KMS-11 (cell line): ENCODE data around the gene ARFGEF3.

ENCODE experiments used
- H2AFZ ChIP-seq: fragments of 200-600 bp; sonication (generic); 2 replicates; pipeline ENCODE4 v1.6.1; 2016; ENCODE audit warnings: antibody characterized with exemption, mixed run types, low read depth
- H3K27ac ChIP-seq: fragments of 200-600 bp; sonication (generic); 2 replicates; pipeline ENCODE4 v1.6.1; 2016; ENCODE audit warnings: mild to moderate bottlenecking, mixed run types
- H3K27me3 ChIP-seq: fragments of 200-600 bp; sonication (generic); 2 replicates; pipeline ENCODE4 v1.6.1; 2017; ENCODE audit warnings: mild to moderate bottlenecking, low read depth, mixed run types, moderate library complexity; ENCODE audit not compliant: insufficient read depth
- H3K36me3 ChIP-seq: fragments of 200-600 bp; sonication (generic); 2 replicates; pipeline ENCODE4 v1.6.1; 2017; ENCODE audit warnings: mild to moderate bottlenecking, mixed run types; ENCODE audit not compliant: insufficient read depth
- H3K4me1 ChIP-seq: fragments of 200-600 bp; sonication (generic); 2 replicates; pipeline ENCODE4 v1.6.1; 2016; ENCODE audit warnings: mild to moderate bottlenecking, low read depth, mixed run types; ENCODE audit not compliant: poor library complexity, severe bottlenecking
- H3K4me2 ChIP-seq: fragments of 200-600 bp; sonication (generic); 2 replicates; pipeline ENCODE4 v1.7.0; 2016; ENCODE audit warnings: mild to moderate bottlenecking, mixed run types
- H3K4me3 ChIP-seq: fragments of 200-600 bp; sonication (generic); IDR thresholded peaks from 2 replicates; pipeline ENCODE4 v1.6.1; 2017; ENCODE audit warnings: low read depth, low read length, mixed read lengths; ENCODE audit not compliant: insufficient read depth
- H3K79me2 ChIP-seq: fragments of 200-600 bp; sonication (generic); 2 replicates; pipeline ENCODE4 v1.6.1; 2016; ENCODE audit warnings: low read depth, mixed run types; ENCODE audit not compliant: insufficient read depth
- H3K9ac ChIP-seq: fragments of 200-600 bp; sonication (generic); 2 replicates; pipeline ENCODE4 v1.6.1; 2016; ENCODE audit warnings: mild to moderate bottlenecking, mixed run types
- H4K20me1 ChIP-seq: fragments of 200-600 bp; sonication (generic); 2 replicates; pipeline ENCODE4 v1.6.1; 2016; ENCODE audit warnings: mild to moderate bottlenecking, mixed run types; ENCODE audit not compliant: insufficient read depth
- TF ChIP-seq, protein P1 (sequence below): fragments of 200-600 bp; sonication (generic); conservative IDR thresholded peaks from 2 replicates; pipeline ENCODE4 v1.6.1; 2017; ENCODE audit warnings: low read depth, mild to moderate bottlenecking, antibody characterized with exemption, low read length, moderate library complexity, mixed read lengths

Gene ARFGEF3

GRCh38 chr6:138218449-138218848, 56.7 kb downstream of the ARFGEF3 start, which contains the start of gene PBOV1:
Gene PBOV1 (minus strand): TSS chr6:138218491. CDS start chr6:138218395, 96 bp downstream.
- H3K79me2 ChIP-seq: no peaks in the 10 kb centered on the region
- no peaks in the 10 kb centered on the region for H3K27me3 ChIP-seq
- H3K36me3 ChIP-seq: no peaks in the 10 kb centered on the region
- no peak within 1 kb of the TSS for H3K4me2 ChIP-seq
- H3K27ac ChIP-seq: no peak within 1 kb of the TSS
- TF ChIP-seq, protein P1, sequence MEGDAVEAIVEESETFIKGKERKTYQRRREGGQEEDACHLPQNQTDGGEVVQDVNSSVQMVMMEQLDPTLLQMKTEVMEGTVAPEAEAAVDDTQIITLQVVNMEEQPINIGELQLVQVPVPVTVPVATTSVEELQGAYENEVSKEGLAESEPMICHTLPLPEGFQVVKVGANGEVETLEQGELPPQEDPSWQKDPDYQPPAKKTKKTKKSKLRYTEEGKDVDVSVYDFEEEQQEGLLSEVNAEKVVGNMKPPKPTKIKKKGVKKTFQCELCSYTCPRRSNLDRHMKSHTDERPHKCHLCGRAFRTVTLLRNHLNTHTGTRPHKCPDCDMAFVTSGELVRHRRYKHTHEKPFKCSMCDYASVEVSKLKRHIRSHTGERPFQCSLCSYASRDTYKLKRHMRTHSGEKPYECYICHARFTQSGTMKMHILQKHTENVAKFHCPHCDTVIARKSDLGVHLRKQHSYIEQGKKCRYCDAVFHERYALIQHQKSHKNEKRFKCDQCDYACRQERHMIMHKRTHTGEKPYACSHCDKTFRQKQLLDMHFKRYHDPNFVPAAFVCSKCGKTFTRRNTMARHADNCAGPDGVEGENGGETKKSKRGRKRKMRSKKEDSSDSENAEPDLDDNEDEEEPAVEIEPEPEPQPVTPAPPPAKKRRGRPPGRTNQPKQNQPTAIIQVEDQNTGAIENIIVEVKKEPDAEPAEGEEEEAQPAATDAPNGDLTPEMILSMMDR: no peak
- H4K20me1 ChIP-seq: no peaks in the 10 kb centered on the region
- no peak within 1 kb of the TSS for H3K9ac ChIP-seq
- H3K4me3 ChIP-seq: no peak within 1 kb of the TSS
- no peak within 1 kb of the TSS for H2AFZ ChIP-seq
- H3K4me1 ChIP-seq: no peaks in the 10 kb centered on the region

GRCh38 chr6:138219398-138219797, 57.7 kb downstream of the ARFGEF3 start:
- H3K4me3 ChIP-seq: no peak overlapping the region
- H4K20me1 ChIP-seq: no peaks in the 10 kb centered on the region
- H3K9ac ChIP-seq: no peak overlapping the region
- no peak overlapping the region for H3K27ac ChIP-seq
- H3K27me3 ChIP-seq: no peaks in the 10 kb centered on the region
- no peaks in the 10 kb centered on the region for H3K79me2 ChIP-seq
- no peaks in the 10 kb centered on the region for H3K4me1 ChIP-seq
- no peaks in the 10 kb centered on the region for H3K36me3 ChIP-seq
- no peak overlapping the region for H3K4me2 ChIP-seq
- TF ChIP-seq, protein P1: no peak
- H2AFZ ChIP-seq: no peak overlapping the region

DNA sequence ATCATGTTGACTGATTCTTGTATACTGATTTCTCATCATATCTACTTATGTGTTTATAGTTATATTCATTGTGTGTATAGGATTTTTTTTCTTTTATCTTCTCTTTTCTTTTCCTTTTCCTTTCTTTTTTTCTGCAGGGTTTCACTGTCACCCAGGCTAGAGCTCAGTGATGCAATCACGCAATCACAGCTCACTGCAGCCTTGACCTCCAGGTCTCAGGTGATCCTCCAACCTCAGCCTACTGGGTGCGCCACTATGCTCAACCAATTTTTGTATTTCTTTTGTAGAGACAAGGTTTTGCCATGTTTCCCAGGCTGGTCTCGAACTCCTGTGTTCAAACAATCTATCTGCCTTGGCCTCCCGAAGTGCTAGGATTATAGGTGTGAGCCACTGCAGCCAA, 58.2 kb downstream of the ARFGEF3 start:
- H3K27me3 ChIP-seq: no peaks in the 10 kb centered on the region
- no peak overlapping the region for H3K9ac ChIP-seq
- no peak overlapping the region for H3K27ac ChIP-seq
- H3K36me3 ChIP-seq: no peaks in the 10 kb centered on the region
- H3K4me3 ChIP-seq: no peak overlapping the region
- no peaks in the 10 kb centered on the region for H3K79me2 ChIP-seq
- H3K4me1 ChIP-seq: no peaks in the 10 kb centered on the region
- no peaks in the 10 kb centered on the region for H4K20me1 ChIP-seq
- TF ChIP-seq, protein P1: no peak
- H3K4me2 ChIP-seq: no peak overlapping the region
- H2AFZ ChIP-seq: no peak overlapping the region

DNA sequence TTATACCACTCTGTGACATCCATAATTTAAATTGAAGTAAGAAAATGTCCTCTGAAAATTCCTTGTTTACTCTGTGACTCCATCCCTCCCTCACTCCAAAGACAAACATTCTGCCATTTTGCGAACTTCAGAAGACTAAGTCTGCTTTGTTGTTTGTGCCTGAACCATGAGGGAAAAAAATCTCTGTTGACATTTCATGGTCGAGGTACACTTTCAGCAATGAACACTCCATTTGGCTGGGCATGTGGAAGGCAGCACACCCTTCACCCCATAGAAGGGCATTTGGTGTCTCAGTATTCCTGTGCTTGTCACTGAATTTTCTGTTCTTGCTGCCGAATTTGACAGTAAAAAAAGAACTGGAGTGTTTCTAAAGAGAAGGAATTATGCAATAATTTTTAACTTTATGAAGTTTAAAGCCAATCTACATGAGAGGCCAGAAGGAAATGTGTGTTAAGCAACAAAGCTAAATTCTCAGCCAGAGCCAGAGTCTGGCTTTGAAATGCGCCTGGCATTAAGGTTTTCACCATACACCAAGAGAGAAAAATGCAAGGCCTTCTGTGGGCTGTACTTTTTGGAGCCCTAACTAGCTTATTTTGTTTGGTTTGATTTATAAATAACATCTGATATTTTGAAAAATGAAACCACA, 61.3 kb downstream of the ARFGEF3 start:
- H3K4me3 ChIP-seq: no peak overlapping the region
- H4K20me1 ChIP-seq: no peaks in the 10 kb centered on the region
- H2AFZ ChIP-seq: no peak overlapping the region
- H3K36me3 ChIP-seq: no peaks in the 10 kb centered on the region
- H3K27me3 ChIP-seq: no peaks in the 10 kb centered on the region
- no peak overlapping the region for H3K4me2 ChIP-seq
- H3K9ac ChIP-seq: no peak overlapping the region
- H3K27ac ChIP-seq: no peak overlapping the region
- H3K79me2 ChIP-seq: no peaks in the 10 kb centered on the region
- TF ChIP-seq, protein P1: no peak
- H3K4me1 ChIP-seq: no peaks in the 10 kb centered on the region
